HG03469 (cell line): ENCODE data around the gene TNC.
"Not testable (repeated sequence)": the region's sequence is repeated elsewhere in the genome, so short reads cannot be mapped to it uniquely, and the experiment has no call there.

Experiments used
- ATAC-seq: cut with Tn5 transposase; IDR thresholded peaks from one replicate; pipeline ENCODE4 v1.9.1; 2021; ENCODE audit warnings: mild to moderate bottlenecking, moderate library complexity, moderate number of reproducible peaks; ENCODE audit not compliant: unreplicated experiment

TNC gene

DNA sequence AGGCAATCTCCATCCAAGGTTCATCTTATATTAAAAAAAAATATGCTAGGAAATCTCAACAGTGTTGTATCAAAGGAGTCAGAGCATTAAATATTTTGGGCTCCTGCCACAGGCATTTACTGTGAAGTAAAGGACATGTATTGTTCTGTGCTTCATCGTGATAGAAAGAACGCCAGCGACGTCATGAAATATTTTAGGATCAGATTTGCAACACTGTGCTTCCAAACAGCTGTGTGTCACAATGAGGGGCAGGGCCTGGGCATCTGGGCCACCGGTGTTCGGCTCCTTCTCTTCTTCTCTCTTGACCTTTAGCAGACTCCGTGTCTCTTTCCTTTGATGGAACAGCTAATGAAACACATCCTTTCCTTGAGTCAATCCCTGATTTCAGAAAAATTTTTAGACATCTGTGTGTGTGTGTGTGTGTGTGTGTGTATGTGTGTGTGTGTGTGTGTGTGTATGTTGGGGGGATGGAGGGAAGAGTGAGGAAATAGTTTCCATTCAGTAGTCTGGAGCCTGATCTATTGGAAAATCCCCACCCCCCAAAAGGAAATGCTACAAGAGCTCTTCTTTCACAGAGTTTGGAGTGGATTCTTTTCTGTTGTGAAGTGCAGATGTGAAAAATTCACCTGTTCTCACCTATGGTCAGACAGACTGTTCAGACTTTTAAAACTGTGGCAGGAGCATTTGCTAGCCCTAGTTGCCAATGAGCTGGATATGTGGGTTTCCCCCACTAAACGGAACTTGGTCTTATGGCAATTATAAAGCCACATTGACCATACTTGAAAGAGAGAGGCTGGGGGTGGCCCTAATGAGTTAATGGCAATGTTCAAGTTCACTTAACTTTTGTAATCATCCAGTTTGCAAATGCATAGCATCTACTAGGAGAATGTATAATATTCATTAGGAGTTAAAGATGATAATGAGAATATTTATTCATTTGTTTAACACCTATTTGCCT is 18.1 kb upstream of the TNC start:
- ATAC-seq = no peak

DNA sequence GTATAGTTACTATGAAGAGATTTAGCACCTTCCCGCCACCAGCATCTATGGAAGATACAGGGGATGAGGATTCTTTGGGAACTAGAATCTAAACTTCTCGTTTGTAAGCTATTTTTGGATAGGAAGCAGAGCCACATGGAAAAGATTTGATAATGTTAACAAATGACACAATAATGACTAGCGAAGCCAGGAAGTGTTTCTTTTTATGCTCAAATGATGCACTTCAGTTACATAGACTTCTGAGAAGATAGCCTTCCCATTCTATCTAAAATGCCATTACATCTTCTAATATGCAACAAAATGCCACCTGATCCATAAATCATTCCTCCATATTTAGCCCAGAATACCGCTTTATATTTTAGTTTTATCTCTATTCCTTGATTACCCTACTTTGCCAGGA is 17.0 kb upstream of the TNC start:
- no peak for ATAC-seq

DNA sequence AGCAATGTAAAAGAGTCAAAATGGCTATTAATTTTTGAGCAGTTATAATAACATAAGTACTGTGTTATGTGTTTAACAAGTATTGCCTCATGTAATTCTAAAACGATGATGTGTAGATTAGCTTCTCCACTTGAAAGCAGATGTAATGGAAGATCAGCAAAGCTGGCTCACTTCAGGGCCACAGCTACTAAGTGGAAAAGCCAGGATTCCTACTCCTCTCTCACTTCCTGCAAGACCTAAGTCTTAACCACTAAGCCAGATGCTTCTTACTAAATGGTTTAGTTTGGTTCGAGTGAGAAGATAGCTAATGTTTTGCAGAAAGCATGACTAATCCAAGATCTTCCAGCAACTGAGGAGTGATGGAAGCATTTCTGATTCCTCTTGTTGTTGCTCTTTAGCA is 15.7 kb upstream of the TNC start:
- ATAC-seq = no peak

DNA sequence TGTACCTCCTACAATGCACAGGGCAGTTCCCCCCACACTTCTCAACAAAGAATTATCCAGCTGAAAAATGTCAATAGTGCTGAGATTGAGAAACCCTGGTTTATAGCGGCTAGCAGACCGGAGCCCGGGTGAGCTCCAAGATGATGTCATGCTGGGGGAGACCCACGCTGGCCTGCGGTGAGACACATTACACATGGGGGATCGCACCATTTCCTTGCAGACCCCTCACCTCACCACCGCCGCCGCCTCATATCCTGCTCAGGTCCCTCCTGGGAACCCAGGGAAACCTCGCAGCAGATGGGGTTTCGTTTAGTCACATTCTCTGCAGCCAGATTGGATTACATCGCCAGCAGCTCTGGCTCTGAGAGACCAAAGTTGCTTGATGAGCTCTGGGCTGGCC is 14.7 kb upstream of the TNC start:
- no peak for ATAC-seq

DNA sequence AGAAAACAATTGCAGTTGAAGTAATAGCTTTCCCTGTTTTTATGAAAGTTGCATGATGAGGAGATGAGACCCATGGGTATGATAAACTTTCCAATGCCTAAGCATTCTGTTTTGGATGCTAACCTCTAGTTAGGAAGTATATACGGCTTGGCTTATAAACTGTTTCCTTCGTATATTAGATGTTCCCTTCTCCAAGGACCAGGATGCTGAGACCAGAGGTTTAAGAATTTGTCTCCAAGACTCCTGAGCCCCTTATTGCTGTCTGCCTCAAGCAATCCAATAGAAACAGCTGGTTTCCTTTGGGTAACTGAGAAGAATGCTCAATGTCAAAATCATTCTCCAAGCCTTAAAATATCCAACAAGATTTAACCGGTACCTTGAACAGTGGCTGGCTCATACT is 12.2 kb upstream of the TNC start:
- ATAC-seq = no peak

DNA sequence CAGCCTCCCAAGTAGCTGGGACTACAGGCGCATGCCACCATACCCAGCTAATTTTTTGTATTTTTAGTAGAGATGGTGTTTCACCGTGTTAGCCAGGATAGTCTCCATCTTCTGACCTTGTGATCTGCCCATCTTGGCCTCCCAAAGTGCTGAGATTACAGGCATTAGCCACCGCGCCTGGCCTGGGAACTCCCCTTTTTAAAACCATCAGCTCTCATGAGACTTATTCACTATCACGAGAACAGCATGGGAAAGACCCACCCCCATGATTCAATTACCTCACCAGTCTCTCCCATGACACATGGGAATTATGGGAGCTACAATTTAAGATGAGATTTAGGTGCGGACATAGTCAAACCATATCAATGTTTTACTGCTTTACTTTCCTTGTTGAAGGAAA is 10.8 kb upstream of the TNC start:
- not testable (repeated sequence) for ATAC-seq

DNA sequence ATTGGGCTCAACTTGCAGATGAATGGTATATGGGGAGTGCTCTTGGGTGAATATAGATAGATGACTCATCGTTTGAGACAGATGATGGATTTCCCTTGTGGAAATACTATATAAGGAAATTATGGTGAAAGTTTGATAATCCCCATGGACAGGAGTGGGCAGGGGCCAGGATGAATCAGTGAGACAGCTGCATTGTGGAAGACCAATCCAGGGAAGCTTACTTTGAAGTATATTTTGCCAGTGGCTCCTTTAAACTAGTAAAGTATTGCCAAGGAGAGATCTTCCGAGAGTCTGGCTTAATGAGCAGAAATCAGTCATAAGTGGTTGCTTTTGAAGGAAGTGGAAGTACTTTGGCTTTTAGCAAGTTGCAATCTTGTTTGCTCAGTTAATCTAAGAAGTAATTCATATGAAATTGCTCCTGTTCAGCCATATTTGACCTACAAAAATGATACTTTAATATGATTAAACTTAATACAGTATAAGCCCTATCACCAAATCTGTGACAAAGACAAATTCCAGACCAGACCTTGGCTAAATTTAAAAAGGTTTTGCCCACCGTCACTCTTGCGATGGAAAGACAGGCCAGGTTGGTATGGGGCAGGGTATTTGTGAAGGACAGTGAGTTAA is 9.3 kb upstream of the TNC start:
- ATAC-seq = no peak

DNA sequence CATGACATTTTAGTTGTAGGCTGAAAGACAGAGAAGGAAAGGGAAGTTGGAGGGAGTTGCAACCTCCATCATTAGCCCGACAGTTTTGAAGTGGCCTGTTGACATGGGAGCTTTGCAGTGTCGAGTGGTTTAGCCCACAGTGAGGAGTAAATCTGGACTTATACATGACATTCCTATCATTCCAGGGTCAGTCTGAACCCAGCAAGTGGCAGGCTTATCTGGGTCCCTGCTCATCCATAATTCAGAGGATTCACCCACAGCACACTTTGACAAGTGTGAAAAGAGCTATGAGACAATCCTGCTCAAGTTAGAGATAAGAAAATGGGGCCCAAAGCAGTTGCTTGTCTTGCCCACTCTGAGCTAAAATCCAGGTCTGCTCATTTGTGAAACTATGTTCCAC is 8.4 kb upstream of the TNC start:
- no peak for ATAC-seq

DNA sequence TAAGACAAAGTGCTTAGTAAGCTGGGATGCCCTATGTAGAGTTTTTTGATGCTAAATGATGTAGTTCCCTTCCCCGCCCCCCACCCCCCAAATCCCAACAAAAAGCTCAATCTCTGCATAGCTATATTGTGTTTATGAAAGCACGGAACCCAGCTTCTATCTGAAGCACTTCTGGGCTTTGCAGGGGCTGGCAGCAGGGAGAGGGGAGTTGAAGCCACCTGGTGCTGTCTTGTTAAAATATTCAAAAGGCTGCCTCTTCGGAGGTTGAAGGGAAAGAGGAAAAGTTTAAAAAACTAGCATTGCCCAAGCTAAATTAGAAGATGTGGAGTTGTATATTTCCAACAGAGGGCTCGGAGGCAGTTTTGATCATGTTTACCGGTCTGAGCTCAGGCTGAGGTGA is 5.0 kb upstream of the TNC start:
- ATAC-seq = no peak

DNA sequence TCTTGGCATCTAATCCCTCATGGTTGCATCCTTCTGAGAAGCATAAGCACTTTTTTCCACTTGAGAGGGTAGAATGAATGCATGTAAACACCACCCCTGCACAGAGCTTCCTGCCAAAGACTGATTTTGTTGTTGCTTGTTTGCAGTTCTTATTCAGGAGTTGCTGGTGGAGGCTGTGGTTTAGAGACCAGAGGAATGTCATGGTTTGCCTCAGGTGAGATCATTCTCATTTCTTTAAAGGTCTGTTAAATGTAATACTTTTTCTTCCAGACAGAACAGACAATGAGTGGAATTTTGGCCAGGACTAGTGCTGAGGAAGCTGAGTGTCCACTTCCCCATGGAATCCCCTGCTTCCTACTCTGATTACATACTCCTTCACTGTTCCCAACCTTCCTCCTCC is 3.2 kb upstream of the TNC start:
- ATAC-seq = no peak

DNA sequence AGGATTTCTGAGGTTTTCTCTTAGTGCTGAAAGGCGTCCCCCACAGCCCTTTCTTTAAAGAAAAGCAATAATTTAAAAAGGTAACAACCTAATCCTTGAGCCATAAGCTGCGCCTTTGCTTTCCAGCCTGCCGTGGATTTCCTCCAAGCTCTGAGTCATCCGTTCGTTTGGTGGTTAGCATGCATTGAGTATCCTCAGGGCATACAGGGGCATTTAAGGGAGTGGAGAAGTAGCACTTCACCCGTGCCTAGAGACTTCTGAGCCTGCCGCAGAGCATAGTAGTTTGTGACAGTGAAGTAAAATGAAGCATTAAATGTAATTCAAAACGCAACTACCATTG is 892 bp upstream of the TNC start:
- ATAC-seq = no peak

DNA sequence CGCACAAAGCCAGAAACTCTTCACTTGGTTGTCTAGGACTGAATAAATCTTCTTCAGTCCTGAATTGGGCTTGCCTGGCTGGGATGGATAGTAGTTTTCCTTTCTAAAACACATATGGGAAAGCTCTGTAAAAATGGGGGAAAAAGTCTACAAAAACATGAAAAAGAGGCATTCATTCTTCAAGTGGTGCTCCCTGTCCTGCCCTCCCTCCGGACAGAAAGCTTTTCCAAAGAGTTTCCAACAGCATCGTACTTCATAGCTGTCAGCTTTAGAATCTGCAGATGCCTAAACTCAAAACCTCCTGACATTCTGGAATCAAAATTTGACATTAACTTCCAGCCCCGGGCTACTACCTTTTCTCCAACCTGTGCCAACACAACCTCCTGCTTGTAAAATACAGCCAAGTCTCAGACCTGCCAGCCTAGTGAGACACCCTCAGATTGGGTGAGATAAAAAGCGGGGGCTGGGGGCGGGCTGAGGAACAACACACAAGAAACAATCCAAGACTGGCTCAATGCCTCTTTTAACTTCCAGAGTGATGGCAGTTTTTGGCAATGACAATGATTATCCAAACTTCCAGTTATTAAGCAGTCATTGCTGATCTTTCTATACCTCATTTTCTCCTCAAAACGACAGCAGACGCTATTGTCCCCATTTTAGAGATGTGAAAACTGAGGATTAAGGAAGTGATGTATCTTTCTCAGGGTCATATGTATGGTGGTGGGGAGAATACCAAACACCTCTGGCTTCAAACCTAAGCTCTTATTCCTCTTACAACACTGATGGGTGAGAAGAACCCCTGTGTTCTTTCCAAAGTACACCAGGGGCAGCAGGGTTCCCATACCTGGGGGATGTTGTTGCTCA is 1.3 kb downstream of the TNC start:
- ATAC-seq = no peak

DNA sequence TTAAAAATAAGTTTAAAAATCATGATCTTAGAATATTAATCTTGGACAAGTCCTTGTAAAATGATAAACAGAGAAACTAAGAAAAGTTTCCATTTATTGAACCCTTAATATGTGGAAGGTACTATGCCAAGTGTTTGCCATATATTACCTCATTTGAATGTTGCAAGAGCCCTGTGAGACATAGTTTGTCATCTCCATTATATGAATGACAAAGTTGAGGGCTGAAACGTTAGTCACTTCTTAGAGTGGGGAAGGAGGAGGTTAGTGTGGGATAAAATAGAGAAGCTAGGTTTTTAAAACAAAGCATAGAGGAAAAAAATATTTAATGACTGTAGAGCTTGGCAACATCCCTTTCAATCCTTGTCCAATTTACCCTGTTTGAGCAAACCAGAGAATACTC is 2.0 kb downstream of the TNC start:
- ATAC-seq = no peak

DNA sequence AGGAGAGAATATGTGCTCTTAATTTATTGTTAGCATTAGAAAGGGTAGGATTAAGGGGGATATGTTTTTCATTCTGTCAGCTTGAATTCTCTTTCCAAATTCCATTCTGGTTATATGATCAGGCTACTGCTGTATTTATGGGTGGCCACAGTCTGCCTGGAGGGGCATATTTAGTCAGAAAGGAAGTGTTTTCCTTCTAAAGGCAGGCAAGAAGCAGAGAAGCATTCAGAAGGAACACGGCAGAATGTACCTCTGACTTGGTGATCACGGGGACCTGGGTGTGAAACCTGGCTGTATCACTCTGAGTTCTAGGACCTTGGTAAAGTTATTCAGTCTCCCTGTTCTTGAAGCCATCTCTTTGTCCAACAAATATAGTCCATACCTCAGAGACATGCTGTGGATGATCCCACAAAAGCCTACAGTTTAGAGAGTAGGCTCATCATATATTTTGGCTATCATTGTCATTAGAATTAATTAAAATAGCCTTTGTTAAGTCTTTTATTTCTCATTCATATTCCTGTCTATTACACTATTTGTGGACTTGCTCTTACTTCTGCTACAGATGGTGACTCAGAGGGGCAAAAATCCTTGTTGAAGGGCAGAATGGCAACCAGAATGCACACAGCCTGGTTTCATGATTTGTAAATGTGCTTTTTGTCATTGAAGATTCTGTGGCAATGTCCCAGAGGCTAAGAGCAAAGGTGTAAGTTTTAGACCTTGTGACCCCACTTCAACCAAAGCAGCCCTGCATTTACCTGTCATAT is 2.7 kb downstream of the TNC start:
- no peak for ATAC-seq

DNA sequence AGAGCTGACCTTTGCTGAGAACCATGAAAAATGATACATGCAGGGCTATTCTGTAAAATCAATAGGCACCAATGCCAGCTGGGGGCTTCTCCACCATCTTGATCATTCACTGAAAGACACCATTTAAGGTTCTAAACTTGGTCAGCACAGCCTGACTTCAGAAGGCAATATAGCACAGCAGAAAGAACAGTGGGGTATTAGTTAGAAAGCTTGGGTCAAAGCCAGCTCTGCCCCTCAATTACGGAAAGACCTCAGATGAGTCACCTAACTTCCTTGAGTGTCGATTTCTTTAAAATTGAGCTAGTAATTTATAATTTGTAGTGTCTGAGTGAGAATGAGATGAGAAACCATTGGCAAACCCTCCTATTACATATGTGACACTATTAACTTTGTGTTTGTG is 3.4 kb downstream of the TNC start:
- ATAC-seq = no peak

DNA sequence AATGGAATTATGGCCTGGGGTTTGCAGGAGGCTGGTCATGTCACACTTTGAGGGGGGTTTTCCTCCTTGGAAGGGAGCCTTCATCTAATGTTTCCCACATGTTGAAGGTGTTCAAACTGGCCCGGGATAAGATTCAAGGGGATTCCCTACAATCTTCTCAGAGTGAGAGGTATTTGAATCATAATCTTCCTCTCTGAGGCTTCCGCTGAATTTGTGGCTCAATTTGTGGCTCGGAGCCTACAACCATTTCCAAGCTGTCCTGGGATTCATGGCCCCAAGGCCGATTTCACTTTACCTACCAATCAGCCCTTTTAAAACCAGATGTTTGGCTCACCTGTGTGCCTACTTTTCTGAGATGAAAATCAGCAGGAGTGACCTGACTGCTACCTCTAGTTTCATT is 3.9 kb downstream of the TNC start:
- no peak for ATAC-seq

DNA sequence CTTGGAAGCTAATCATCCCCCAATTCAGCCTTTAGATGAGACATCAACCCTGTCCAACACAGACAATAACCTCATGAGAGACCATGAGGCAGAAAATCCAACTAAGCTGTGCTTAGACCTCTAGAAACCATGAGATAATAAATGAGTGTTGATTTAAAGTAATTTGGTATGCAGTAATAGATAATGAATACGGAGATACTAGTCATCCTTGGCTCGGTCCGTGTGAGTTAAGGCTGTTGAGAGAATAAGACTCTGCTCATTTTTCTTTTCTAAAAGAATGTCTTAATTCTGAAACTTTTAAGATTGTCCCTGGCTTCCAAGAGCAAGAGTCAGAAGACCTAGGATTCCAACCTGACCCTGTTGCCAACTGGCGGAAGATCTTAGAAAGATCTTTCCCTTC is 6.1 kb downstream of the TNC start:
- no peak for ATAC-seq

DNA sequence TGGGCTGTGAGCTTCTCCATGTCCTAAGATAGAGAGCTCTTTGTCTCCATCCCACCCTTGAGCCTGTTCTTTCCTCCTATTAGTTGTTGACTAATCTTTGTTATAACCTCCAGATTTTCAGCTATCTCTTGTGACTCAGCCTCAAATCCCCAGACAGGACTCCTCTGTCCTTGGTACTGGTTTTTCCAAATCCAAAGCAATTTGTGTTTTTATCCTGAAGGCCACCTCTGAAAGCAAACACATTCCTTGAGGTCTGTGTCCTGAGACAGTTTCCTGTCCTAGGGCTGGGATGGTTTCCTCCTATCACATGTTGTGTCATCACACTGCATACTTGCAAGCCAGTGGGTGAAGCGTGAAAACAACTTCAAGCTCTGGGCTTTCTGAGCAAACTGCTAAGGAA is 8.5 kb downstream of the TNC start:
- ATAC-seq = no peak

DNA sequence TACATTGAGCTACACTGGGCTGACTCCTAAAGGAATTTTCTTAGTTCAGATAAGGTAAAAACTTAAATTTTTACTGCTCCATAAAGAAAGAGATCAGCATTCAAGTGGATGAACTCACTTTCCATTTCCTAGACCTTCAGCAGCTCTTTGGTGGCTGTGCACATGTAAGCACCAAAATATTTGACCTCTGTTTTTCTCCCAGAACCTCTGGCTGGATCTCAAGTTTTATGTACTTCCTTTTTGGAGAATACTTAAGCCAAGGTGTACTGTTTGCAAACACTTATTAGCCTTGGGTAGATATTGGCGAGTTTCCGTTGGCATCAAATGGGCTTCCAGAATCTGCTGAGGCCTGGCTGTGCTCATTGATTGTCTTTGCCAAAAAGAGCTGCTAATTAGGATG is 10.3 kb downstream of the TNC start:
- no peak for ATAC-seq

DNA sequence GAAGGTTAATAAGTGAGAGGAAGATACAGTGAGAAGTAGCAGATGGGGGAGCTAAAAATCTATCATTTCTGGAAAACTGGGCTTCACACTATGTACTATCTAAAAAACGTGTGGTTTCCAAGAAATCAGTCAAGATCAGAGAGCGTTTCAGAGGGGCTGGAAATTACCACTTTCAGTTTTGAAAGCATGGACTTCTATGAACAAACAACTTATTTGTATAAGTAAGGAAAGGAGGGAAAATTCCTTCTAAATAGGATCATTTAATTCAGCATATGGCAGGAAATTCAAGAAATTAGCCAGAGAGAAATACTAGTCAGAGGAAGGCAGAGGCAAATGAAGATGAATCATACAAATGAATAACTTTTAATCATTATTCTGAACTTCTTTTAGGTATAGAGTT is 11.3 kb downstream of the TNC start:
- no peak for ATAC-seq

DNA sequence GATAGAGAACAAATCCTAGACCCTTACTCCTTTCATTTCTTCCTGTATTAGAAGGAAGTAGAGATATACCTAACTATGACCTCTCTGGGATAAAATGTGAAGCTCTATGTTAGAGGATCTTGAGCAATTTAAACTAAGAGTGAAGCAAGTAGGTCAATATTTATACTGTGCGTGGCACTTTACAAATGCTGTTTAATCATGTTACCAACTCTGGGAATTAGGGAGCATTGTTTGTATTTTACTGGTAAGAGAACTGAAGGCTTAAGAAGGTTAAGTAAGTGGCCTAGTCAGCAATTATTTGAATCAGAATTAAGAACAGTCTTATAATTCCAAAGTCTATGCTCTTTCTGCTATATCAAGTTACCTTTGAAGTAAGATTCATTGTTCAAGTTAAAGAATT is 12.0 kb downstream of the TNC start:
- ATAC-seq = no peak
